K562 (cell line): ENCODE data around the gene ZNF581. TPM values are rescaled to one million over a fixed set of nuclear protein-coding genes. Genes with fewer than 3 reads are reported as not detected.
A peak's percentile ranks its signal among the peaks of the same experiment; 100 is the strongest.

Experiments used
- CBX5 ChIP-seq: IDR thresholded peaks from 2 replicates; pipeline ENCODE4 v1.6.1; 2014; ENCODE audit warnings: low read depth, borderline replicate concordance
- CEBPB ChIP-seq: fragments of 450-650 bp; IDR thresholded peaks from 2 replicates; pipeline ENCODE4 v1.6.1; 2016; ENCODE audit warnings: missing genetic modification characterization, missing compliant biosample characterization
- CREB1 ChIP-seq, 2 experiments: sonication (generic) in 1 of 2; formaldehyde crosslinking in 1 of 2; IDR thresholded peaks; 2 replicates each; pipeline versions ENCODE4 v1.6.1 to v1.8.0; 2012 to 2022; ENCODE audit warnings: inconsistent platforms in 1 of 2, mild to moderate bottlenecking in 1 of 2, missing genetic modification reagents in 1 of 2, moderate library complexity in 1 of 2
- CREB3L1 ChIP-seq: fragments of 450-650 bp; IDR thresholded peaks from 2 replicates; pipeline ENCODE4 v1.6.1; 2014; ENCODE audit warnings: low read depth, mild to moderate bottlenecking, moderate library complexity, borderline replicate concordance
- DDX20 ChIP-seq: fragments of 450-650 bp; IDR thresholded peaks from 2 replicates; pipeline ENCODE4 v1.6.1; 2016; ENCODE audit warnings: missing genetic modification characterization, low read depth, mild to moderate bottlenecking, missing compliant biosample characterization, moderate library complexity
- DLX4 ChIP-seq: fragments of 250-450 bp; sonication (Bioruptor Pico); IDR thresholded peaks from 2 replicates; pipeline ENCODE4 v1.6.1; 2021; ENCODE audit warnings: mild to moderate bottlenecking
- DPF2 ChIP-seq: fragments of 450-650 bp; IDR thresholded peaks from 2 replicates; pipeline ENCODE4 v1.6.1; 2016
- ERF ChIP-seq: fragments of 450-650 bp; formaldehyde crosslinking; IDR thresholded peaks from 2 replicates; pipeline ENCODE4 v1.4.0; 2020; ENCODE audit warnings: mild to moderate bottlenecking, mixed read lengths
- FOXA1 ChIP-seq: fragments of 450-650 bp; IDR thresholded peaks from 2 replicates; pipeline ENCODE4 v1.6.1; 2016; ENCODE audit warnings: mild to moderate bottlenecking, borderline replicate concordance
- FOXK2 ChIP-seq, 2 experiments: fragments of 450-650 bp; IDR thresholded peaks in 1 of 2; conservative IDR thresholded peaks in 1 of 2; 2 replicates each; pipeline ENCODE4 v1.6.1; 2016; ENCODE audit warnings: low read depth in 2 of 2, mild to moderate bottlenecking in 1 of 2
- HES1 ChIP-seq: fragments of 450-650 bp; IDR thresholded peaks from 2 replicates; pipeline ENCODE4 v1.6.1; 2016; ENCODE audit warnings: low read depth, mild to moderate bottlenecking, moderate library complexity
- ID3 ChIP-seq, 2 experiments: fragments of 250-450 bp in 1 of 2; fragments of 450-650 bp in 1 of 2; sonication (Bioruptor Pico) in 1 of 2; IDR thresholded peaks; 2 replicates each; pipeline versions ENCODE4 v1.6.1 to v1.8.0; 2016 to 2021; ENCODE audit warnings: mild to moderate bottlenecking in 2 of 2, moderate library complexity in 2 of 2, missing compliant biosample characterization in 1 of 2, missing genetic modification characterization in 1 of 2
- NEUROD1 ChIP-seq: fragments of 150-350 bp; IDR thresholded peaks from 2 replicates; pipeline ENCODE4 v1.6.1; 2014; ENCODE audit warnings: borderline replicate concordance, low read length, low read depth; ENCODE audit not compliant: partially characterized antibody
- NR2C2 ChIP-seq, 2 experiments: fragments of 200-800 bp in 1 of 2; sonication (Bioruptor generic) in 1 of 2; sonication (generic) in 1 of 2; formaldehyde crosslinking in 1 of 2; IDR thresholded peaks; 2 replicates each; pipeline versions ENCODE4 v1.6.1 to v1.8.0; 2016 to 2022; ENCODE audit warnings: mild to moderate bottlenecking in 1 of 2, missing compliant biosample characterization in 1 of 2, missing genetic modification characterization in 1 of 2, missing genetic modification reagents in 1 of 2
- PPARD ChIP-seq: fragments of 250-450 bp; sonication (Bioruptor Pico); IDR thresholded peaks from 2 replicates; pipeline ENCODE4 v1.8.0; 2022; ENCODE audit warnings: inconsistent platforms, mild to moderate bottlenecking, moderate library complexity
- TCF7 ChIP-seq: sonication (generic); IDR thresholded peaks from 2 replicates; pipeline ENCODE4 v1.6.1; 2016; ENCODE audit warnings: antibody characterized with exemption, borderline replicate concordance
- USF2 ChIP-seq: sonication (generic); formaldehyde crosslinking; IDR thresholded peaks from 2 replicates; pipeline ENCODE4 v1.5.0; 2020; ENCODE audit warnings: missing genetic modification reagents
- ZBED1 ChIP-seq: IDR thresholded peaks from 2 replicates; pipeline ENCODE4 v1.6.1; 2014
- ZFP1 ChIP-seq: fragments of 450-650 bp; formaldehyde crosslinking; IDR thresholded peaks from 2 replicates; pipeline ENCODE4 v1.4.0; 2020; ENCODE audit warnings: mild to moderate bottlenecking, mixed read lengths
- ZNF165 ChIP-seq: fragments of 250-450 bp; sonication (Bioruptor Pico); IDR thresholded peaks from 2 replicates; pipeline ENCODE4 v1.4.0; 2020; ENCODE audit warnings: borderline replicate concordance
- ZNF282 ChIP-seq: sonication (generic); formaldehyde crosslinking; IDR thresholded peaks from 2 replicates; pipeline ENCODE4 v1.8.1; 2023; ENCODE audit warnings: missing genetic modification reagents
- ZNF644 ChIP-seq: fragments of 200-800 bp; sonication (Bioruptor generic); IDR thresholded peaks from 2 replicates; pipeline ENCODE4 v1.6.1; 2016; ENCODE audit warnings: low read depth, missing genetic modification characterization, missing compliant biosample characterization
- ZZZ3 ChIP-seq: fragments of 450-650 bp; IDR thresholded peaks from 2 replicates; pipeline ENCODE4 v1.6.1; 2016; ENCODE audit warnings: antibody characterized with exemption, mild to moderate bottlenecking, moderate library complexity
- polyA plus RNA-seq, 8 experiments: library from polyadenylated mRNA; depleted of rRNA in 4 of 8; stranded (reverse) in 5 of 8; unstranded in 3 of 8; fragments of >200 nt; fragmentation: Nextera tagmentation in 2 of 8; fragmentation: Illumina TruSeq in 1 of 8; extraction: Ambion mirVana in 2 of 8; extraction: Trizol in 1 of 8; gene quantifications; 2 replicates each; pipeline versions ENCODE4 v1.2.1 to v1.2.3, GENCODE V29; 2011 to 2014; ENCODE audit warnings: inconsistent platforms in 1 of 8, missing spikeins in 1 of 8
- total RNA-seq, 7 experiments: library from RNA; depleted of rRNA in 6 of 7; stranded (reverse); fragments of >200 nt in 6 of 7; fragmentation: Illumina TruSeq in 2 of 7; extraction: Trizol in 2 of 7; gene quantifications; 2 replicates each; pipeline versions ENCODE4 v1.2.1 to v1.2.3, GENCODE V29; 2011 to 2021; ENCODE audit warnings: low replicate concordance in 1 of 7
- TF ChIP-seq, protein P1 (sequence below): fragments of 450-650 bp; formaldehyde crosslinking; IDR thresholded peaks from 2 replicates; pipeline ENCODE4 v1.4.0; 2022; ENCODE audit warnings: missing genetic modification characterization

Gene ZNF581
- total and polyA plus RNA-seq, 9 of the 15 experiments (the other 6 are each of a cell fraction or from before 2014, with no cell fraction given): 2.4 to 39.4 (median 15.4) TPM

DNA sequence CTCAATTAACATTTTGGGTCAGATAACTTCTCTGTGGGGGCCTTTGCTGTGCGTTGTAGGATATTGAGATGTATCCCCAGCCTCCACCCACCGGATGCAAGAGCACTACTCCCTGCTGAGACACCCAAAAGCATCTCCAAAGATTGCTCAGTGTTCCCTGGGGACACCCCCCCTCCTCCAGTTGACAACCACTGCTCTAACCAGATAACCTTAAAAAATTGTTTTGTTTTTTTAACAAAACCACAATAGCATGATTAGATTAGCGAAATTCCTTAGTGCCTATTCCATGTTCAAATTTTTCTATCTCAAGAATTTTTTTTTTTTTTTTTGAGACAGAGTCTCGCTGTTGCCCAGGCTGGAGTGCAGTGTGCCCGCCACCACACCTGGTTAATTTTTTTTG, 29.0 kb downstream of the ZNF581 start (continued):
- TF ChIP-seq, protein P1, sequence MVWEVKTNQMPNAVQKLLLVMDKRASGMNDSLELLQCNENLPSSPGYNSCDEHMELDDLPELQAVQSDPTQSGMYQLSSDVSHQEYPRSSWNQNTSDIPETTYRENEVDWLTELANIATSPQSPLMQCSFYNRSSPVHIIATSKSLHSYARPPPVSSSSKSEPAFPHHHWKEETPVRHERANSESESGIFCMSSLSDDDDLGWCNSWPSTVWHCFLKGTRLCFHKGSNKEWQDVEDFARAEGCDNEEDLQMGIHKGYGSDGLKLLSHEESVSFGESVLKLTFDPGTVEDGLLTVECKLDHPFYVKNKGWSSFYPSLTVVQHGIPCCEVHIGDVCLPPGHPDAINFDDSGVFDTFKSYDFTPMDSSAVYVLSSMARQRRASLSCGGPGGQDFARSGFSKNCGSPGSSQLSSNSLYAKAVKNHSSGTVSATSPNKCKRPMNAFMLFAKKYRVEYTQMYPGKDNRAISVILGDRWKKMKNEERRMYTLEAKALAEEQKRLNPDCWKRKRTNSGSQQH (CRISPR knock-in tag): no peak
- TF ChIP-seq CEBPB (tag) (no peak), ZNF644 (no peak), HES1 (no peak), USF2 (no peak), ZNF282 (CRISPR knock-in tag) (no peak), FOXK2 (conservative IDR thresholded peaks at IDR 0.05 in 1 of 2, IDR thresholded peaks at IDR 0.05 in 1 of 2; ENCODE audit: low read depth in 2 of 2) (no peak), ERF (CRISPR knock-in tag) (no peak), ZFP1 (CRISPR knock-in tag) (no peak), CREB1 (IDR thresholded peaks at IDR 0.05) (0 out of 2 replicates have a peak, but pooled peaks have one; percentile 10), CREB1 (CRISPR knock-in tag; IDR thresholded peaks at IDR 0.05) (no peak), ZNF165 (CRISPR knock-in tag) (no peak), FOXA1 (no peak), CREB3L1 (no peak), TCF7 (no peak), ZBED1 (no peak), ZZZ3 (no peak), DPF2 (peak; percentile 70), PPARD (CRISPR knock-in tag) (no peak), NEUROD1 (no peak), CBX5 (no peak), DDX20 (tag) (no peak), DLX4 (CRISPR knock-in tag) (no peak), ID3 (CRISPR knock-in tag; IDR thresholded peaks at IDR 0.05) (no peak), ID3 (tag; IDR thresholded peaks at IDR 0.05) (peak; percentile 77; the same call in 1 of the 2 replicates), NR2C2 (CRISPR knock-in tag; IDR thresholded peaks at IDR 0.05) (no peak), NR2C2 (tag; IDR thresholded peaks at IDR 0.05) (no peak)
